Erythroblast (primary cell): ENCODE measurements around the gene CPM.

Source experiments
- GATA1 ChIP-seq: IDR thresholded peaks from 2 replicates; pipeline ENCODE4 v1.6.1; 2011; ENCODE audit warnings: low read depth, mild to moderate bottlenecking, control low read depth, low read length, moderate library complexity
- POLR2A ChIP-seq: IDR thresholded peaks from 2 replicates; pipeline ENCODE4 v1.6.1; 2011; ENCODE audit warnings: mild to moderate bottlenecking, low read length

GRCh38 chr12:68832504-68832867, 100.5 kb downstream of the CPM start:
- no peak for TF ChIP-seq POLR2A
- TF ChIP-seq GATA1, result no peak
